ENCODE data around the gene PIEZO2.
"Not testable (repeated sequence)": the region's sequence is repeated elsewhere in the genome, so short reads cannot be mapped to it uniquely, and the experiment has no call there.

PIEZO2 gene

DNA sequence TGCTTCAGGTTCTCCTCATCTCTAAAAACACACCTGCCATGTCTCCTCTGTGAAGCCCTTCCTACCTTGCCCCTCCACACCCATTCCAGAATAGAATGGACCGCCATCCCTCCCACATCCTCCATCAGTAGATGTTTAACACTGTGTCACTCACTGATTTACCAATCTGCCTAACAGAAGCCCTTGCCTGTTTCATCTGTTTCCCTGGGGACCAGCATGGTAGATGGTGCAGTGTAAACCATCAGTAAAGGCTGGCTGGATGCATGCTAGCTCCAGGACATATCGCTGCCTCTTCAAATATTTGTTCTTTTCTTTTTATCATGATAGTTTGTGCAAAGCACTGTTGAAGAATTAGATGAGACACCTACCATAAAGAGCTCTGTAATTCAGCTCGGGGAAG is 271.4 kb downstream of the PIEZO2 start:
- DNase-seq: no peak

DNA sequence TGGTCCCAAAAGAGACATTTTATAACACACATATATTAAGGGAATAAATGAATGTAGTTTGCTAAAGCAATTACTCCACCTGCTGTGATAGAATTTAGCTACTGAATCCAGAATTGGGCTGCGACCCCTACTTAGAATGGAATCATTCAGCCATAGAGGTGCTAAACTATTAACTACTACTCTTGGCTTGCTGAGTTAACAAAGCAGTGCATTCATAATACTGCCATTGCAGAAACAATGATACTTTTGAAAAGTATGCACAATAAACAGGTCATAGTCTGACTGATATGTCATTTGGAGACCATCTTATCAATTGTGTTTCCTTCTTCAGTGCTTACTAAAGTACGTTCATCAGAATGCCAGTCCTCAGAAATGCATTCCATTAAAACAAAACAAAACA is 273.6 kb downstream of the PIEZO2 start:
- no peak for DNase-seq

DNA sequence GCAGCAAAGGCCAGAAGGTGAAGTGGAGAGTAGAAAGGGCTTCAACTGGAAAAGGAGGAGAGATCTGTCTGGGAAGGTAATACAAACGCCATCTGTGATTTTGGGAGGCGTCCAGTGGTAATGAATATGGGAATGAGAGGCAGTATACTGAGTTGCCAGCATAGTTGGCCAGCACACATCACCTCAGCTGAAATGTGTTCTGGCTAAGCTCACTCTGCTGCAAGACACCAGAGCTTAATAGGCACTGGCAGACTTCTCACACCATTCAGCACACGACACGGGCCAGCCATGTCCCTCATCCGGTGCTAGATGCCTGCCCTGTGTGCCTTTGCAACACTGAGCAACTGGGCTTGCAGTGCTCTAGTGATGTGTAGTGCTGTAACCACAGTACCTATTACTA is 277.1 kb downstream of the PIEZO2 start:
- DNase-seq: no peak

DNA sequence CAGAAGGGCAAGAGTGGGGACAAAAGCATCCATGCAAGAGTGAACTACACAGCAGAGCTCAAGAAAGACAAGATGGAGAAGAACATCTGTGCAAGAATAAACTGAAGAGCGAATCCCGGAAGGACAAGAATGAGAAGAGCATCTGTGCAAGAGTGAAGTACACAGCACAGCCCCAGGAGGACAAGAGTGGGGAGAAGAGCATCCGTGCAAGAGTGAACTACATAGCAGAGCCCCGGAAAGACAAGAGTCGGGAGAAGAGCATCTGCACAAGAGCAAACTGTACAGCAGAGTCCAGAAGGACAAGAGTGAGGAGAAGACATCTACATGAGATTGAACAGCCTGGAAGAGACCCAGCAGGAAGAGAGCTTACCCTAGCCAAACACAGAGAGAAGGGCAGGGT is 284.6 kb downstream of the PIEZO2 start:
- no peak for DNase-seq

DNA sequence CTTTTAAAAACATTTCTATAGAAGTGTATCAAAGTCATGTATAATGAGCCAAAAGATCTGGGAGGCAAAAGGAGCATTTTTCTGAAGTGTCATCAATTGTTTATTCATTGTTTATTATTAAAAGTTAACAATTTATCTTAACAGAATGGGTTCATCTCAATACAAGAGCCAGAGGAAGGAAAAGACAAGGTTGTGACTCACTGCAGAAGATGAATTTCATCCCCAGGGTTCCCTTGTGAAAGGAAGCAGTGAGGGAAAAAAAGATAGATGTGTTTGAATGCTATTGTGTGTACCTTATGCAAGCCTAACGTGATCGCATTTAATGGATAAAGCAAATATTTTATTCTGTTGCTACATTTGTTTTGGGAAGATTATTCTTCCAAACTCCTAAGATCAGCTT is 286.3 kb downstream of the PIEZO2 start:
- DNase-seq: no peak

DNA sequence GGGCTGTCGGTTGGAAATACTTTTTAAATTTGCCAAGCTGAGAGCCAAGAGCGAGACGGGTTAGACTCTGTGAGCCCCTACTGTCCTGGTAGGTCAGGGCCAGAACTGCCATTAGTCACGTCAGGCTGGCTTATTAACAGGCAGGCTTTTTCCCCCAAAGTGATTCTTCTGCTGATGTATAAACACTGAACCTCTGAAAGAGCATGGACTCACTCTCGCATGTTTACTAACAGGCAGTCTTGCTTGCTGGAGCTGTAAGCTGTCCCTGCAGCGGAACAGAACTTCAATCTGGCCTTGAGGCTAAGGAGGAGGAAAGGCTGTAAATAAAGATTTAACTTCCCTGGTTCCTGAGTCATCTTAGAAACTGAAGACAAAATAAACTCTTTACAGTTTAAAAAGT is 288.4 kb downstream of the PIEZO2 start:
- no peak for DNase-seq

DNA sequence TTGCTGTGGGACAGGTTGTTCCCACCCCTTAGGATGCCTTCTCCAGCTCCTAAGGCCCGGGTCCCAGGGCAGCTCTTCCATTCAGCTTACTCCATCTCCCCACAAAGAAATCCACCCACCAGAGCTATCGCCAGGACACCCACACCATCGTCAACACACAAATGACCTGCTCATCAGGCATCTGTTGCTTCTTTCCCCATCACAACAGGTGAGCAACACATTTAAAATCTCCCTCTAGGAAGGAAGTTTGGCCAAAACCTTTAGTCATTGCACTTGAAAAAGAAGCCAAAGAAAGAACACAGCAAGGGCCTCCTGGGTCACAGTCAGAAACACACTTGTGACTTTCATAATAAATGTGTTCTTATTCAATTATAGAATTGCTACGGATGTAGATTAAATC is 289.0 kb downstream of the PIEZO2 start:
- no peak for DNase-seq

DNA sequence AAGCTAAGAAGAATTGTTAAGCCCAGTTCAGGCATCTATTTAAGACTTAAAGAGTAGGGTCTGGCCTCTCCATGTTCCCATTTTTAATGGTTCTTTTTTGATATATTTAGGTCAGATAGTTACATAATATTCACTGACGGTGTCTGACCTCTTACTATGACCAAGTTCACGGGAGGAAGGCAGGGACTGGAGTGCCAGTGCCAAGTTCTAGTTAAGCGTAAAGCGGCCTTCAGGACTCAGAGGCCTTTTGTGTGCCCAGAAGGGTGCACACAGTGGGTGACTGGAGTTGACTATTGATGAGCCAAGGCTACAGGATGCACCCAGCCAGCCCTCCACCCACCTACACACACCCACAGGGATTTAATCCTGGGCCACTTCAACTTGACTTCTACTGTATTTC is 290.9 kb downstream of the PIEZO2 start:
- no peak for DNase-seq

DNA sequence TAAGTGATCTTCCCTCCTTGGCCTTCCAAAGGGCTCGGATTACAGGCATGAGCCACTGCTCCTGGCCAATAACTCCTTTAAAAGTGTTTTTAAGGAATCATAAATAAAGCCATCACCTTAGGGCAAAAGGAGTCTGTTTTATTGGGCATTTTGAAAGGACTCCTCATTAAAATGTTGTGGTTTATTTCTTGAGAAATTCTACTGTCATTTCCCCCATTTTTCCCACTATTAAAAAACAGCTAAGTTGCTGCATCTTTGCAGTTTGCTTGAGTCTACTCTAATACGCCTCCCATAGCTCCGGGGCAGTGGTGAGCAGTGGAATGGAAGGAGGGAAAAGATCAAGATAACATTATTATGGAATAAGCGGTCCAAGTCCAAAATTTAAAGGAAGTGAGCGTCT is 293.2 kb downstream of the PIEZO2 start:
- DNase-seq: no peak

DNA sequence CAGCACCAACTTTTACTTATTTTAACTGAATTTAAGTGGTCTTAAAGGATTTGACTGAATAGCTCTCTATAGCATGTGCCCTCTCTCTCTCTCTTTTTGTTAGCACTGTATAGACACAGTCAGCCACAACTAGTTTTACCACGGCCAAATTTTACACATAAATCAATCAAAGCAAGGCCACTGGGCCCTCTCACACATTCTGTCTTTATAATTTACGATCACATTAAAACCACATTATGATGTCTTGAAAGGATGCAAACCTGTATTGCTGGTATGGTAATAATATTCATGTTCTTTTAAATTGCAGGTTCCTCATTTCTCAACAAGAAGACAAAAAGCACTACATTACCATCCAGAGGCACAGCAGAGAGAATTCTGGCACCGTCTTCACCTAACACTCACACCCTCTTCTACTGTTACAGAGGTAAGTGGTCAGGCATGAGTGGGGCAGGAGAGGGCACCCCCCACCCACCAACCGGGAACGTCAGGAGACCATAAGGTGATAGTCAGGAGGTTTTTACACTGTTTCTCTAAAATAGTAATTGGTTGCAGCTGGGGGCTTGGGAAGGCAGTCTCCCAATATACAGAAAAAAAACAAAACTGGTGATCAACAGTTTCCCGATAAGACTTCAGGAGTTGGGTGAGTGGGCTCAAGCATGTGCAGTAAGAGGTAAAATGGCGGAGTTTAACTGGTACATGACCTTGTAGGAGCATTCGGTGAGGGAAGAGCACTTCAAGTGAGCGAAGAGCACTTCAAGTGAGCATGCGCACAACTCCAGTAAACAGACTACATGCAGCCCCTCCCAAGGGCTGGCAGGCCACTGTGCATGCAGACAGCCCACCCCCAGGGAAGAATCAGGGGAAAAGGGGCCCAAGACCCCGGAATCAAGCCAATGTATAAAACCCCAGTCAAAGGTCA is 296.7 kb downstream of the PIEZO2 start:
- no peak for DNase-seq

DNA sequence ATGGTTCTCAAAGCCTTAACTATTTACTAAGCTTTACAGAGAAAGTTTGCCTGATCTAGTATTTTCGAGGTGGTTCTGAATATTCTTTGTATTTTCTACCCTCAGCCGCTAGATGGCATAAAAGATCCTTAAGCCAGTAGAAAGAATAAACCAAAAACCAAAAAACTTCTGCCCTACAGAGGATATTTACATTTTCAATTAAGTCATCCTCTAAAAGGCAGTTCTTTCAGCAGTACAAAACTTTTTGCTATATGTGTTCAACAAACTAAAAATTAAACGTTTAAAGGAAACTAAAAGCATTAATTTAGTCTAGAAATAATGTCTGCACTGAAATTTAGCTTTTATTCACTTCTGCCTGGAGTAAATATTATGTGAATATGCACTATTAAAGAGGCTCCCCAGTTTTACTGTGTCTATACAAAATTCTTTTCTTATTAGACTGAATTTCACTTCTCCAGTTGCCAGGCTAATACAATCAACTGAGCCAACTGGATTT is 297.5 kb downstream of the PIEZO2 start:
- no peak for DNase-seq

DNA sequence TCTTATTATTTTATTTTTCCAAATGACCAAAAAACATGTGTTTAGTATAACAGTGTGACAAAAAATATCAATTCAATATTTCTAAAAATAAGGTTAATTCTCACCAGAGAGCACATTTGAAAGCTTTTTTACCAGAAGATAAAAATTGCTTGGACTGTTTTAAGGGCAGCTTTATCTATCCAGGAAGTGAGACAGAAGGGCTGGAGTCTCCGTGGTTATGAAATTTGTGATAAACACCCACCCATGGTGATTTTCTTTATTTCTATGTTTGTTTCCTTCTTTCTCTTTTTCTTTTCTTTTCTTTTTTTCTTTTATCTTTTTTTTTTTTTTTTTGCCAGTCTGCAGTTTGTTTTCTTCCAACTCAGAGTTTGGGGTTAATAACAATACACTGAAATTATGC is 298.5 kb downstream of the PIEZO2 start:
- DNase-seq: no peak

DNA sequence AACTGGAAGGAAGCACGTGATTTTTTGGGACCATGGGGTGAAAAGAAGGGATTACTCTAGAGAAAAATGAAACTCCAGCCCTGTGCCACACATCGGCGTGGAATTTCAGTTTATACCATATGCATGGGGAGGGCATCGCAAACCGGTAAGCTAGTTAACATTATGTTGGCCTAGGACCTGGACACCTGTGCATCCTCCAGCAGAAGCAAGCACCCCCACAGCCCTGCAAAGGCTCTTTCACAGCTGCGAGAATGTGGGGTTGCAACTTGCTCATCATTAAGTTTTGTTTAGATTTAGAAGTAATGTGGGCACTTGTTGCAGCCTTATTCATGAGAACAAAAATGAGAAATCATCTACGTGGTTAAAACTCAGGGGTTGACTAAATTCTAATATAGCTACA is 299.2 kb downstream of the PIEZO2 start:
- no peak for DNase-seq

DNA sequence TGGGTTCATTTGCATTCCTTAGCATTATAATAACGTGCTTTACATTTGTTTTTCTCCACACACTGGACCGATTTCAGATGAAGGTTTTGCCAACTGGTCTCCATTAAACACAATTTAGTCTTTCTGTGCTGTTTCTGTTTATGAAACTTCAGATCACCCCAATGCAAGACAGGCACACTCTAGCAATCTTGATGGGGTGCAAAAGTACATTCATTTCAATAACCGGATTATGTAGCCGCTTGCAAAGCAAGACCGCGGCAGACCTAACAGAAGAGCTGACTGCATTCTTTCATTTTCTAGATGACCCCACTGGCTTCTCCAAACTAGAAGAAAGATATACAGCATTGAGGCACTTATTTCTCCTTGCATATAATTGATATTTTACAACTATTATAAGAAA is 301.5 kb downstream of the PIEZO2 start:
- DNase-seq: no peak

DNA sequence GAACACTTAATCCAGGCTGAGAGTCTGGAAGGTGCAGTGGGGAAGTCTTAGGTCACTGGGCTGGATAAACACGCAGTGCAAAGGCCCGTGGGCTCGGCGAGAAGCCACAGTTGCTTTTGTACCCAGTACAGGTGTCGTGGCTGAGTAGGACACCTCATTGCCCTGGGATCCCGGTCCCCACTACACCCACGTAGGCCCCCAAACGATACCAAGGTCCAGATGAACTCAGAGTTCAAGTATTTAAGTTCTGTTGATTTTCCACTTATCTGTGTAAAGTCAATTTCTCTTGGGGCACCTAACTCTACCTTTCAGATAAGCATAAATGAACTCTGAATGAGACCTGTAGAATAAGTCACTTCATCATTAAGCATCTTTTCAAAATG is 302.0 kb downstream of the PIEZO2 start:
- no peak for DNase-seq

DNA sequence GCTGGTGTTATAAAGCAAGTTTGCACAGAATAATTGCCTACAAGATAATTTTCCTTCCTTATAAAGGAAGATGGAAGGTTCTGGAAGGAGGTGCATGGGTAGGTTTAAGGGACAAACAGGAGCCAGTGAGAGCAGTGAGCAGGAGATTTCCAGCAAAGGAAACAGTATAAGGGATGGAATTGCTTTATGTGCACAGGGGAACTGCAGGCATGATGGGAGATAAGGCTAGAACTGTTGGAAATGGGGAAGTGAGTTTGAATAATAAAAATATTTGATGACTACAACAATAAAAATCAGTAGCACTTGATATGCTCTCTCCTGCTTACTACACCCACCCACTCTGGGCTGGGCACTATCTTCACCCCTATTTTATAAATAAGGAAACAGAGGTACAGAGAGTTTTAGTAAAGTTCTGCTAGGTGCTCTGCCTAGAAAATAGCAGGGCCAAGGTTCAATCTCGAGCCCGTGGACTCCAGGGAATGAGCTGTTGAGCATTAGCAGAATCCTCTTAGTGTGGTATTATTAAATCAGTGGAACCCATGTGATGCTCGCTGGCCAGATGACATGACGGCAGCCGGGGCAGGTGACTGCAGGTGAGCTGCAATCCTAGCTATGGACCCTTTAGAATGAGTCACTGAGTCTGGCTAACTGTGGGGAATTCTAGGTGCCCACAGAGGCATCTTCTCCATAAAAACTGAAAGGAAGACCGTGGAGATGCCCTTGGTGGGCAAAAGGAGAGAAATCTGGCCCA is 302.5 kb downstream of the PIEZO2 start:
- DNase-seq: no peak

DNA sequence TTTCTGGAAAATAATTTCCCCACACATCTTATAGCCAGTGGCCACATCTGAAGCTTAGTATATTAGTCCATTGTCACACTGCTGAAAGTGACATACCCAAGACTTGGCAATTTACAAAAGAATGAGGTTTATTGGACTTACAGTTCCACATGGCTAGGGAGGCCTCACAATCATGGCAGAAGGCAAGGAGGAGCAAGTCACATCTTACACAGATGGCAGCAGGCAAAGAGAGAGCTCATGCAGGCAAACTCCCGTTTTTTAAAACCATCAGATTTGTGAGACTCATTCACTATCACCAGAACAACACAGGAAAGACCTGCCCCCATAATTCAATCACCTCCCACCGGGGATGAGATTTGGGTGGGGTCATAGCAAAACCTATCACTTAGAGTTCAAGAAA is 303.3 kb downstream of the PIEZO2 start:
- not testable (repeated sequence) for DNase-seq

DNA sequence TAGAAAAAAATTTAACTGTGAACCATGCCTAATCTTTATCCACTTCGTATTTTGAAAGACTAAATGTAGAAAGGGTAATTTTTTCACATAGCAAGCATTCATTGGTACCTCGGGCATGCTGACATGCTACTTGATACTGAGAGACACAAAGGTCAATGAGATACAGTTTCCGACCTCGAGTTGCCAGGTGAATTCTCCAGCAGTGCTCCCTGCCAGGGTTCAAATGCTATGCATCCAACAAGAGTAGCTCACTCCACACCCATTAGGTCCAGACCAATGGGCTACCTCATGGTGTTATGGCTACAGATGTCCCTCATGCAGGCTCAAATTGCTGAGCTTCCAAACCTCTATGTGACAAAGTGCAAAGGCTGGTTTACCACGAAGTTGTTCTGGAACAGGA is 305.8 kb downstream of the PIEZO2 start:
- DNase-seq: no peak

DNA sequence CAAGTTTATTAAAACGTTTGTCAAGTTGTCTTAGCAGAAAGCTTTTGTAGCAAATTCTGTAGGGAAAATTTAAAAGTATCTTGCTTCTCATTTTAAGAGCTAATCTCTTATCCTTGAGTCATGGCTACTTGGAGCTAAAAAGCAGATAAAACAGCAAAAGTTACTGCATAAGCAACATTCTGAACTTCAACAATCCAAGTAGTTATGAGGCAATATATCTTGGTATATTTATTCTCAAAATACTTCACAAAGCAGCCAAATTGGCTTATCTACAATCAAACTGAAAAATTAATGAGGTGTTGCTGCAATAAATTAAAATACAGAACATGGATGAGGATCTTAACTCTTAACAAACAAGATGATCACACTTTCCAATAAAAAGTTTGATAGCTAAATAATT is 306.5 kb downstream of the PIEZO2 start:
- no peak for DNase-seq

DNA sequence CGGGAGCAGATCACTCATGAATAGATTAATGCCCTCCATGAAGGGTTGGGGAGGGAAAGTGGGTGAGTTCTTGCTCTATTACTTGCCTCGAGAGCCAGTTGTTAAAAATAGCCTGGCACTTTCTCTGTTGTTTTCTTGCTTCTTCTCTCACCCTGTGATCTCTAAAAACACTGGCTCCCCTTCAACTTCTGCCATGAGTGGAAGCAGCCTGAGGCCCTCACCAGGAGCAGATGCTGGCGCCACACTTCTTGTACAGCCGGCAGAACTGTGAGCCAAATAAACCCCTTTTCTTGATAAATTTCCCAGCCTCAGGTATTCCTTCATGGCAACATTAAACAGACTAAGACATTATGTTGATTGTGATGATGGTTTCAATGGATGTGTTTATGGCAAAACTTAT is 307.0 kb downstream of the PIEZO2 start:
- no peak for DNase-seq

DNA sequence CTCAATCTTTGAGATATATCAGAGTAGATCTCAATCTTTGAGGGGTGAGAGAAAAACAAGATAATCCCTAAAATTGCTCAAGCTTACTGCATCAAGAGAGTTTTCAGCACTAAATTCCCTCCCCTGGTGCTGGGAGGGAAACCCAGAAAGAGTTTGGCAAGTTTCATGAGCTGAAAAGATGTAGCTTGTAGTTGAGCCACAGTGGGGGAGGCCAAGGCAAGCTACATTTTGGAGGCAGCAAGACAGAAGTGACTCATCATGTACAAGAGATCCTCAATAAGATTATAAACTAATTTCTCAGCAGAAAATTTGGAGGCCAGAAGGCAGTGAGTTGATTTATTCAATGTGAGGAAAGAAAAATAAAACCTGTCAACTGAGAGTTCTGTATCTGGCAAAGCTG is 308.2 kb downstream of the PIEZO2 start:
- no peak for DNase-seq

DNA sequence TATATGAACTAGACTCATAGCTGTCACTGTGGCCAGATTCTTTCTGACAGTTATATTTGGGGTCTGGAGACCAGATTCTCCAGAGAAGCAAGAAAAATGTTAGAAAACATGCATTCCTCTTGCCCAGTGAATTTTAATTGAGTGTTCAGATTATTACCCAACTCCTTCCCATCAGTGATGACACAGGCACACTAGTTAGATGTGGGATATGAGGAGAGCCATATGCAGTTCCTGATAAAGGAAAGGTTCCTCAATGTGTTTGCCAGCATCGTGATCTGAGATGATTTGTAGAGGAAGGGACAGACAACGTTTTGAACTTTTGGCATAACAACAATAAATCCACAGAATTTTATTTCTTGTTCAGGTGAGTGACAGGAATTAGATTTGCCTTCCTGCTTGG is 308.6 kb downstream of the PIEZO2 start:
- DNase-seq: no peak

DNA sequence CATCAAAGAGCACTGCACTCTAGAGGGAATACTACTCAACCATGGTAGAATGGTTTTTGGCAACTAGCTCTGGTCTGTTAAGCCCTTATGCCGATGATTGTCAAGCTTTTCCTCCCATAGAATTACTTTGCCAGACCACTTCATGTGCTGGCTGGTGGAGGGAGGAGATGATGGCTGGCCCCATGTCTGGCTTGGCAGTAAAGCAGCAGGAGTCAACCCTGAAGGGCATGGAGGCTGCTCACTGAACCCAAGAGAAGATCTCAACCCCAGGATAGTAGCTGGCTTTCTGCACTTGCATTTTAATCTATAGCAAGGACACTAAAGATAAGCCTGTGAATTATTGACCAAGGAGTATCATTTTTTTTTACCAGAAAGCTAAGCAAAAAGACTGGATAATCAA is 309.9 kb downstream of the PIEZO2 start:
- no peak for DNase-seq

DNA sequence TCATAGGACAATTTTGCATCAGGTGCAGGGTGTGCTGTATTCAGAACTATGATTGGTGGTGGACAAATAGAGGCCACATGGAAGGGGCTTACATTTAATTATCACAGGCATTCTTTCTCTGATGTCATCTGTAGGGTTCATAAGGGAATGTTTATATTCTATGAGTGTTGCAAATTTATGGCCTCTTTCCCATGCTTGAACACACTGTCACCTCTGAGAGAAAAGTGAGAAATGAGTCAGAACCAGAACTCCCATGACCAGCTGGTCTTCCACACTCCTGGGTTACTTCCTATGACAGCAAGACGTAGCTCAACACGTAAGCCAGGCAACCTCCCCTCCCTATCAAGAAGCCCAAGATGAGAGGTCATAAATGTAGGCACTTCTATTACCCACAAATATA is 310.8 kb downstream of the PIEZO2 start:
- no peak for DNase-seq
